H7 (cell line): ENCODE data around the gene HUNK. TPM values are rescaled to one million over a fixed set of nuclear protein-coding genes. Genes with fewer than 3 reads are reported as not detected.

Experiments
- DNase-seq: peaks from one replicate; pipeline ENCODE4 v3.0.0; 2012
- H3K27me3 ChIP-seq: 2 replicates; pipeline ENCODE4 v1.6.0; 2011; ENCODE audit warnings: mild to moderate bottlenecking, low read length; ENCODE audit not compliant: control insufficient read depth, insufficient read depth
- H3K36me3 ChIP-seq: replicated peaks from 2 replicates; pipeline ENCODE4 v1.5.1; 2011; ENCODE audit warnings: low read length; ENCODE audit not compliant: control insufficient read depth, insufficient read depth
- H3K4me3 ChIP-seq: 2 replicates; pipeline ENCODE4 v1.5.1; 2011; ENCODE audit warnings: low read depth, mild to moderate bottlenecking, control low read depth, low read length, moderate library complexity; ENCODE audit not compliant: insufficient read depth
- total RNA-seq: library from RNA; depleted of rRNA; stranded (reverse); fragments of >200 nt; shearing (Covaris generic); gene quantifications from 2 replicates; pipeline ENCODE4 v1.2.3, GENCODE V29; 2014

Gene HUNK
- total RNA-seq, 1 experiment from 2014 or later = 3.2 TPM

- H3K36me3 ChIP-seq = no peaks in the 10 kb centered on the region
- no peak for DNase-seq
- no peak overlapping the region for H3K4me3 ChIP-seq
- H3K27me3 ChIP-seq = no peaks in the 10 kb centered on the region
Observed at GRCh38 chr21:31896019-31896418, 23.2 kb downstream of the HUNK start.

- no peaks in the 10 kb centered on the region for H3K36me3 ChIP-seq
- DNase-seq = no peak
- no peak overlapping the region for H3K4me3 ChIP-seq
- no peaks in the 10 kb centered on the region for H3K27me3 ChIP-seq
Observed at GRCh38 chr21:31897311-31897710, 24.5 kb downstream of the HUNK start.

- no peak for DNase-seq
- Histone ChIP-seq H3K27me3 (no peaks in the 10 kb centered on the region), H3K4me3 (no peak overlapping the region), H3K36me3 (no peaks in the 10 kb centered on the region)
Observed at GRCh38 chr21:31898933-31899630, 26.3 kb downstream of the HUNK start.

GRCh38 chr21:31900121-31900895, 27.5 kb downstream of the HUNK start:
- no peaks in the 10 kb centered on the region for H3K36me3 ChIP-seq
- no peak for DNase-seq
- H3K27me3 ChIP-seq = no peaks in the 10 kb centered on the region
- H3K4me3 ChIP-seq = no peak overlapping the region

GRCh38 chr21:31901315-31901714, 28.5 kb downstream of the HUNK start:
- DNase-seq = no peak

GRCh38 chr21:31902438-31902837, 29.6 kb downstream of the HUNK start:
- no peak overlapping the region for H3K4me3 ChIP-seq
- no peaks in the 10 kb centered on the region for H3K27me3 ChIP-seq
- no peaks in the 10 kb centered on the region for H3K36me3 ChIP-seq
- DNase-seq = no peak

More at GRCh38 chr21:31901315-31901714, 28.5 kb downstream of the HUNK start:
- Histone ChIP-seq H3K27me3 (no peaks in the 10 kb centered on the region), H3K36me3 (no peaks in the 10 kb centered on the region), H3K4me3 (no peak overlapping the region)

- no peaks in the 10 kb centered on the region for H3K27me3 ChIP-seq
Observed at GRCh38 chr21:31903896-31904295, 31.1 kb downstream of the HUNK start.

GRCh38 chr21:31905503-31906451, 33.0 kb downstream of the HUNK start:
- Histone ChIP-seq H3K36me3 (no peaks in the 10 kb centered on the region), H3K4me3 (no peak overlapping the region), H3K27me3 (no peaks in the 10 kb centered on the region)
- no peak for DNase-seq

More at GRCh38 chr21:31903896-31904295, 31.1 kb downstream of the HUNK start:
- DNase-seq = no peak
- no peak overlapping the region for H3K4me3 ChIP-seq
- no peaks in the 10 kb centered on the region for H3K36me3 ChIP-seq

- Histone ChIP-seq H3K27me3 (no peaks in the 10 kb centered on the region), H3K4me3 (no peak overlapping the region), H3K36me3 (no peaks in the 10 kb centered on the region)
- DNase-seq = peak; percentile 80
Observed at GRCh38 chr21:31908106-31909031, 35.5 kb downstream of the HUNK start.

GRCh38 chr21:31909153-31910073, 36.6 kb downstream of the HUNK start:
- H3K36me3 ChIP-seq = no peaks in the 10 kb centered on the region
- H3K27me3 ChIP-seq = no peaks in the 10 kb centered on the region
- peak; percentile 63 for DNase-seq
- H3K4me3 ChIP-seq = no peak overlapping the region

GRCh38 chr21:31910074-31910470, 37.3 kb downstream of the HUNK start:
- Histone ChIP-seq H3K4me3 (no peak overlapping the region), H3K36me3 (no peaks in the 10 kb centered on the region), H3K27me3 (no peaks in the 10 kb centered on the region)
- no peak for DNase-seq

- H3K27me3 ChIP-seq = no peaks in the 10 kb centered on the region
- no peak for DNase-seq
- H3K4me3 ChIP-seq = no peak overlapping the region
- H3K36me3 ChIP-seq = no peaks in the 10 kb centered on the region
Observed at GRCh38 chr21:31911138-31911907, 38.5 kb downstream of the HUNK start.
